Upper lobe of left lung (tissue), 4 donors: Measurements from ENCODE around the gene PATL2.
A peak's percentile ranks its signal among the peaks of the same experiment; 100 is the strongest.

Experiments used
- CTCF ChIP-seq, 6 experiments: fragments of 450-650 bp in 4 of 6; fragments of 200-600 bp in 2 of 6; sonication (generic) in 2 of 6; IDR thresholded peaks; one replicate each; pipeline ENCODE4 v1.5.1; 2016 to 2019; ENCODE audit warnings: antibody characterized with exemption in 6 of 6
- EP300 ChIP-seq, 4 donors: sonication (generic); formaldehyde crosslinking; IDR thresholded peaks; one replicate each; pipeline ENCODE4 v1.5.1; 2017; ENCODE audit warnings: antibody characterized with exemption in 4 of 4, control low read depth in 2 of 4
- POLR2AphosphoS5 ChIP-seq, 2 donors: sonication (generic); formaldehyde crosslinking; IDR thresholded peaks; one replicate each; pipeline ENCODE4 v1.5.1; 2017; ENCODE audit warnings: antibody characterized with exemption in 2 of 2

DNA sequence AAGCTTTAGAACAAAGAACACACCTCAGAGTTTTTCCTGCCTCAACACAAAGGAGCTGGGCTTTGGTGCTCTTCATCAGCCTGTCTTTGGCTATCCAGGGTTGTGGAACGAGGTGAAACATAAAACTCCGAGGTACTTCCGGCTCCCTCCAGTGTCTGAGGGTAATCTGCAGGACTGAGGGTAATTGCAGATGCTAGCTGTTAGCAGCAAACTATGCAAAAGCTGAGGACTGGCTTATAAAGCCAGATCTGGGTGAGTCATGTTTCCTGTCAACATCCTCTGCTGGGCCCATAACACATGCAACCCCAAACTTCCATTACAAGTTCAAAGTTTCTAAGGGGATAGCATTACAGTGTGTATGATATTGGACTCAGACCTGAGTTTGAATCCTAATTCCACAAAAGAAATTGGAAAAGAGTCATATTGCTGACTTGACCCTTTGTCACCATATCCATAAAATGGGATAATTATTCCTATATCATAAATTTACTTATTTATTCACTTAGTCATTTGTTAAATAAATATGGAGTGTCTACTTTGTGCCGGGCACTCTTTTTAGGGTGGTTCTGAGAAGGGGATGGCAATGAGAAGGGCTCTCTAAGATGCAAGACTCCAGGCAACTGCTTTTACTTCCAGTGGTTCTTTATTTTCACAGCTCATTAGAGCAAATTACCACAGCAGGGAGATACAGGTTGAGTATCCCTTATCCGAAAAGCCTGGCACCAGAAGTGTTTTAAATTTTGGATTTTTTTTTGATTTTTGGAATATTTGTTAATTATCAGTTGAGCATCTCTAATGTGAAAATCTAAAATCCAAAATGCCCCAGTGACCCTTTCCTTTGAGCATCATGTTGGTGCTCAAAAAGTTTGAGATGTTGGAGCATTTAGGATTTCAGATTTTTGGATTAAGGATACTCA lies 15.7 kb upstream of the PATL2 start:
- no peak for TF ChIP-seq CTCF (IDR thresholded peaks at IDR 0.05)
- peak in 2 of 4 donors; percentile 60 to 68 for TF ChIP-seq EP300 (IDR thresholded peaks at IDR 0.05)
- peak; percentile 82 to 86 for TF ChIP-seq POLR2AphosphoS5 (IDR thresholded peaks at IDR 0.05)
